HepG2 (cell line): ENCODE results near the gene ASF1B.

Experiments
- CEBPG ChIP-seq: IDR thresholded peaks from 2 replicates; pipeline ENCODE4 v1.6.1; 2016
- ZNF160 ChIP-seq: sonication (generic); formaldehyde crosslinking; IDR thresholded peaks from 2 replicates; pipeline ENCODE4 v1.8.0; 2022; ENCODE audit warnings: mild to moderate bottlenecking, inconsistent platforms, missing genetic modification reagents
- ZNF660 ChIP-seq: sonication (generic); formaldehyde crosslinking; IDR thresholded peaks from 2 replicates; pipeline ENCODE4 v1.5.1; 2020; ENCODE audit warnings: mild to moderate bottlenecking, low read depth, missing genetic modification reagents, borderline replicate concordance

- no peak for TF ChIP-seq ZNF160 (CRISPR knock-in tag)
- no peak for TF ChIP-seq ZNF660
- no peak for TF ChIP-seq CEBPG (CRISPR knock-in tag)
Measured at GRCh38 chr19:14136509-14137281, at the start of gene ASF1B.
